Uterus (tissue), 4 donors: ENCODE results near the gene CPPED1. TPM values are rescaled to one million over a fixed set of nuclear protein-coding genes. Genes with fewer than 3 reads are reported as not detected.

ENCODE experiments used
- DNase-seq, 2 donors: peaks; one replicate each; pipeline ENCODE4 v3.0.0-alpha.2; 2019 to 2020
- H3K27ac ChIP-seq, 2 donors: fragments of 200-600 bp; sonication (generic); 1 replicate in 1 of 2; 2 replicates in 1 of 2; pipeline ENCODE4 v1.5.1; 2016 to 2018
- H3K27me3 ChIP-seq, 2 donors: fragments of 200-600 bp; sonication (generic); one replicate each; pipeline ENCODE4 v1.5.1; 2018 to 2019; ENCODE audit warnings: control low read depth in 1 of 2
- H3K36me3 ChIP-seq, 2 donors: fragments of 200-600 bp; sonication (generic); one replicate each; pipeline ENCODE4 v1.5.1; 2019; ENCODE audit warnings: control low read depth in 1 of 2
- H3K4me1 ChIP-seq, 2 donors: fragments of 200-600 bp; sonication (generic); one replicate each; pipeline ENCODE4 v1.5.1; 2018 to 2019; ENCODE audit warnings: control low read depth in 1 of 2
- H3K4me3 ChIP-seq, 2 donors: fragments of 200-600 bp; sonication (generic); 1 replicate in 1 of 2; 2 replicates in 1 of 2; pipeline ENCODE4 v1.5.1; 2018 to 2019; ENCODE audit warnings: mild to moderate bottlenecking in 1 of 2
- H3K9me3 ChIP-seq, 2 donors: fragments of 200-600 bp; sonication (generic); one replicate each; pipeline ENCODE4 v1.5.1; 2019; ENCODE audit warnings: control low read depth in 1 of 2
- POLR2A ChIP-seq, 2 donors: fragments of 450-650 bp; IDR thresholded peaks; one replicate each; pipeline ENCODE4 v1.6.1; 2016; ENCODE audit warnings: antibody characterized with exemption in 2 of 2, mild to moderate bottlenecking in 1 of 2, moderate library complexity in 1 of 2
- intact Hi-C: fragments of 100-400 bp; cut with DNase I; formaldehyde crosslinking; loops from one replicate; pipeline ENCODE4 v1.15.1; 2023; ENCODE audit warnings: low total_unique reads
- total RNA-seq, 4 donors: library from RNA; depleted of rRNA in 3 of 4; stranded (reverse); fragments of >200 nt in 3 of 4; gene quantifications; one replicate each; pipeline versions ENCODE4 v1.1.0 to v1.2.4, GENCODE V29; 2014 to 2023
- TF ChIP-seq, protein P1 (sequence below), 4 experiments: fragments of 200-600 bp in 2 of 4; fragments of 450-650 bp in 2 of 4; sonication (generic) in 2 of 4; IDR thresholded peaks; one replicate each; pipeline ENCODE4 v1.5.1; 2016 to 2019; ENCODE audit warnings: antibody characterized with exemption in 4 of 4, mild to moderate bottlenecking in 2 of 4, moderate library complexity in 1 of 4
- donor health status: DM: yes; HTN: yes; CAD: no.

Gene CPPED1
- total RNA-seq, 4 donors from 2014 or later, result 1.5 to 9.2 (median 5.5) TPM

GRCh38 chr16:12618515-12618914 is 185.2 kb downstream of the CPPED1 start:
- Histone ChIP-seq H3K36me3 (no peaks in the 10 kb centered on the region), H3K27ac (no peak overlapping the region), H3K27me3 (no peaks in the 10 kb centered on the region), H3K4me3 (no peak overlapping the region), H3K4me1 (no peaks in the 10 kb centered on the region), H3K9me3 (no peaks in the 10 kb centered on the region)
- intact Hi-C loops, result no loop called here
- no peak for DNase-seq
- TF ChIP-seq, protein P1, sequence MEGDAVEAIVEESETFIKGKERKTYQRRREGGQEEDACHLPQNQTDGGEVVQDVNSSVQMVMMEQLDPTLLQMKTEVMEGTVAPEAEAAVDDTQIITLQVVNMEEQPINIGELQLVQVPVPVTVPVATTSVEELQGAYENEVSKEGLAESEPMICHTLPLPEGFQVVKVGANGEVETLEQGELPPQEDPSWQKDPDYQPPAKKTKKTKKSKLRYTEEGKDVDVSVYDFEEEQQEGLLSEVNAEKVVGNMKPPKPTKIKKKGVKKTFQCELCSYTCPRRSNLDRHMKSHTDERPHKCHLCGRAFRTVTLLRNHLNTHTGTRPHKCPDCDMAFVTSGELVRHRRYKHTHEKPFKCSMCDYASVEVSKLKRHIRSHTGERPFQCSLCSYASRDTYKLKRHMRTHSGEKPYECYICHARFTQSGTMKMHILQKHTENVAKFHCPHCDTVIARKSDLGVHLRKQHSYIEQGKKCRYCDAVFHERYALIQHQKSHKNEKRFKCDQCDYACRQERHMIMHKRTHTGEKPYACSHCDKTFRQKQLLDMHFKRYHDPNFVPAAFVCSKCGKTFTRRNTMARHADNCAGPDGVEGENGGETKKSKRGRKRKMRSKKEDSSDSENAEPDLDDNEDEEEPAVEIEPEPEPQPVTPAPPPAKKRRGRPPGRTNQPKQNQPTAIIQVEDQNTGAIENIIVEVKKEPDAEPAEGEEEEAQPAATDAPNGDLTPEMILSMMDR (IDR thresholded peaks at IDR 0.05), result no peak
- no peak for TF ChIP-seq POLR2A (IDR thresholded peaks at IDR 0.05)

- Histone ChIP-seq H3K36me3 (no peaks in the 10 kb centered on the region), H3K4me1 (no peaks in the 10 kb centered on the region), H3K4me3 (no peak overlapping the region), H3K27me3 (no peaks in the 10 kb centered on the region), H3K9me3 (no peaks in the 10 kb centered on the region), H3K27ac (no peak overlapping the region)
- no peak for DNase-seq
- no peak for TF ChIP-seq POLR2A (IDR thresholded peaks at IDR 0.05)
- intact Hi-C loops, result no loop called here
These were observed 186.3 kb downstream of the CPPED1 start for GRCh38 chr16:12617401-12617819.

- Histone ChIP-seq H3K4me1 (no peaks in the 10 kb centered on the region), H3K4me3 (no peak overlapping the region), H3K36me3 (no peaks in the 10 kb centered on the region), H3K27ac (no peak overlapping the region), H3K27me3 (no peaks in the 10 kb centered on the region), H3K9me3 (no peaks in the 10 kb centered on the region)
- DNase-seq, result no peak
- no peak for TF ChIP-seq POLR2A (IDR thresholded peaks at IDR 0.05)
- TF ChIP-seq, protein P1 (IDR thresholded peaks at IDR 0.05), result no peak
- intact Hi-C loops, result no loop called here
These were observed 188.9 kb downstream of the CPPED1 start for GRCh38 chr16:12614662-12615278.

DNA sequence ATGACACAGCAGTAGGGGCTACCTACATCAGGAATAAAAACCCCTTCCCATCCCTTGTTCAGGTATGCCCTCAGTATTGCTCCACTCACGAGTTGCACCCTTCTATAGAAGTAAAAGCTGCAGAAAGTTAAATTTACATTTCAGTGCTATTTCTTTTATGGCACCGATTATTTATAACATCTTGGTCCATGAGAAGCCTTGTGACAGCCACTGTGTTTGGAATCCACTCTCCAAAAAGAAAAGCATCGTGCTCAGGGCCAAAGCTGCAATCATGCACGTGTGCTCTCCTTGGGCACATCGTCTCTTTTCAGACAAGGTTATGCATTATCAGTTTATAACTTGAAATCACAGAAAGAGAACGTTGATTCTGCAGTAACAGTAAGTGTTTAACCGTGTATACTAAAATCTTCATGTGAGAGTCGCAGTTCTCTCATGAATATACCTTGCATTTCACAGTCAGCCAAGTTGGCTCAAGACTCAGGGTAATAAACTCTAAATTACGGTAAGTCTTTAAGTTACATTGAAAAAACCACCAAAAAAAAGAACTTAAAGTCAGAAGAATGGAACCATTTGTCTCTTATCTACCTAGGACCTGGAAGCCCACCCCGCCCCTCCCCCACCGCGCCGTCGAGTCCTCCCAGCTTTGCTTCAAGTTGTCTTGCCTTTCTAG is 189.6 kb downstream of the CPPED1 start:
- Histone ChIP-seq H3K9me3 (no peaks in the 10 kb centered on the region), H3K27ac (no peak overlapping the region), H3K4me1 (no peaks in the 10 kb centered on the region), H3K36me3 (no peaks in the 10 kb centered on the region), H3K4me3 (no peak overlapping the region), H3K27me3 (no peaks in the 10 kb centered on the region)
- DNase-seq, result no peak
- no peak for TF ChIP-seq POLR2A (IDR thresholded peaks at IDR 0.05)
- TF ChIP-seq, protein P1 (IDR thresholded peaks at IDR 0.05), result no peak
- intact Hi-C loops, result no loop called here

DNA sequence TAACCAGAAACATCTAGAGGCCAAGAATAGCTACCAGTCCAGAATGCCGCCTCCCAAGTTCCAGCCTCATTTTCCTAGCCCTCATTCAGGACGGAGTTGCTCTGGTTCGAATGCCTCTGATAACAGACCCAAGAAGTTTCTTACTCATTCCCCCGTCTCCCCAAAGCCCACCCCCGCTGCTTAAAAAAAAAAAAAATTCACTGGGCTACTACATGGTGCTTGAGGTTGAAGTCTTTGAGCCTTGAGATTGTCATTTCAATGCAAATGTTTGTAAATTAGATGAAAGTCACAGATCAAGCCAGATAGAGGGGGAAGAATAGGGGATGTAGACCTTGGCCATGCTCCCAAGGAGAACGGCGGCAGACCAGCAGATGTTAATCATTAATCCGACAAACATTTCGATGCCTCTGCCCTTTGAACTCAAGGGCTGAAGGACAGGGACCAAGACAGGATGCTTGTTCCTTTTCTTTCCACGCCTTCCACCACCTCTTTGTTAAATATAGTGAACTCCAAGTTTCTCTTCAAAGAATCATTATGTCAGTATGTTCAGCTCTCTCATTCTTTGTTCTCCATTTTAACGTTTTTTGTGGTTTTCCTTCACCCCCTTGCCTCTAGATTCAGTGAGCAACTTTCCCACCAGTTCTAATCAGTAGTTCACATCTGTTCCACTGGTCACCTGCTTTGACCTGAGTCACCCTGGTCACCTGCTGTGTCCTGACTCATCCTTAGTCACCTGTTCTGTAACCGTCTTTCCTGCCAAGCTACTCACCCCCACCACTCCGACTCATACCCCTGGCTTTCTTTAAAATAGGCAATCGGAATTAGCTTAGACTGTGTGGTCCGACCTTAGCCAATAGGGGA is 190.3 kb downstream of the CPPED1 start:
- intact Hi-C loops, result no loop called here
- Histone ChIP-seq H3K4me1 (no peaks in the 10 kb centered on the region), H3K27me3 (no peaks in the 10 kb centered on the region), H3K27ac (no peak overlapping the region), H3K36me3 (no peaks in the 10 kb centered on the region), H3K9me3 (no peaks in the 10 kb centered on the region), H3K4me3 (no peak overlapping the region)
- TF ChIP-seq, protein P1 (IDR thresholded peaks at IDR 0.05), result no peak
- no peak for TF ChIP-seq POLR2A (IDR thresholded peaks at IDR 0.05)
- no peak for DNase-seq
